CD4-positive, alpha-beta T cell (primary cell): ENCODE data around the gene MAP3K4. TPM values are rescaled to one million over a fixed set of nuclear protein-coding genes. Genes with fewer than 3 reads are reported as not detected.

Source experiments
- ATAC-seq: fragments of 200-7000 bp; cut with Tn5 transposase; one replicate; pipeline ENCODE4 v1.10.0; 2022; ENCODE audit warnings: mild to moderate bottlenecking; ENCODE audit not compliant: poor library complexity
- CTCF ChIA-PET: fragments of 350-600 bp; sonication (Branson Sonifier 250); formaldehyde crosslinking; loops from one replicate; lab custom pipeline; 2021; ENCODE audit warnings: antibody characterized with exemption, inconsistent platforms; lab: Charles Lee
- POLR2A ChIA-PET: fragments of 350-600 bp; sonication (Branson Sonifier 250); formaldehyde crosslinking; loops from one replicate; lab custom pipeline; 2021; ENCODE audit warnings: antibody characterized with exemption, inconsistent platforms; lab: Charles Lee
- DNase-seq, 14 experiments: peaks; one replicate each; pipeline ENCODE4 v3.0.0-alpha.2; 2013 to 2020; ENCODE audit warnings: mixed read lengths in 2 of 14
- H3K27ac ChIP-seq, 2 donors: one replicate each; pipeline versions ENCODE4 v1.5.1 to v1.7.0; 2013; ENCODE audit warnings: low read length in 2 of 2, low read depth in 1 of 2, mild to moderate bottlenecking in 1 of 2
- H3K27me3 ChIP-seq, 2 experiments: 1 replicate in 1 of 2; 2 replicates in 1 of 2; pipeline versions ENCODE4 v1.6.1 to v1.7.0; 2013; ENCODE audit warnings: low read length in 2 of 2, control low read depth in 1 of 2, mild to moderate bottlenecking in 1 of 2, moderate library complexity in 1 of 2; ENCODE audit not compliant: insufficient read depth in 2 of 2, control insufficient read depth in 1 of 2
- H3K36me3 ChIP-seq: one replicate; pipeline ENCODE4 v1.6.1; 2013; ENCODE audit warnings: low read length, control low read depth; ENCODE audit not compliant: insufficient read depth
- H3K4me1 ChIP-seq: one replicate; pipeline ENCODE4 v1.6.1; 2013; ENCODE audit warnings: low read length, control low read depth; ENCODE audit not compliant: insufficient read depth
- H3K4me3 ChIP-seq: one replicate; pipeline ENCODE4 v1.5.1; 2013; ENCODE audit warnings: mild to moderate bottlenecking, low read length, moderate library complexity
- H3K9me3 ChIP-seq, 2 experiments: 1 replicate in 1 of 2; 2 replicates in 1 of 2; pipeline versions ENCODE4 v1.6.1 to v1.7.0; 2013; ENCODE audit warnings: low read length in 2 of 2, mild to moderate bottlenecking in 2 of 2, control low read depth in 1 of 2, moderate library complexity in 1 of 2; ENCODE audit not compliant: control insufficient read depth in 1 of 2, insufficient read depth in 1 of 2
- H3K27ac Mint-ChIP-seq: one replicate; pipeline ENCODE4 v1.8.0; 2020; ENCODE audit warnings: mixed read lengths
- H3K27me3 Mint-ChIP-seq: one replicate; pipeline ENCODE4 v1.8.0; 2021; ENCODE audit warnings: mixed read lengths
- H3K36me3 Mint-ChIP-seq: one replicate; pipeline ENCODE4 v1.8.0; 2021; ENCODE audit warnings: low read depth, mixed read lengths
- H3K4me1 Mint-ChIP-seq: one replicate; pipeline ENCODE4 v1.8.0; 2021; ENCODE audit warnings: low read depth, mixed read lengths
- H3K4me3 Mint-ChIP-seq: one replicate; pipeline ENCODE4 v1.8.0; 2020; ENCODE audit warnings: mild to moderate bottlenecking, mixed read lengths
- H3K9me3 Mint-ChIP-seq: one replicate; pipeline ENCODE4 v1.8.0; 2020; ENCODE audit warnings: mixed read lengths
- CTCF ChIP-seq: fragments of 200-600 bp; IDR thresholded peaks from one replicate; pipeline ENCODE4 v1.8.0; 2022; ENCODE audit warnings: antibody characterized with exemption, mild to moderate bottlenecking
- intact Hi-C, 2 experiments: fragments of 100-400 bp; cut with DNase I in 1 of 2; cut with micrococcal nuclease in 1 of 2; formaldehyde crosslinking; loops; one replicate each; pipeline versions ENCODE4 v1.15.1 to v1.9.0; 2023 to 2025; cut with DNase I, micrococcal nuclease
- total RNA-seq, 174 experiments: library from RNA in 2 of 174; stranded (reverse) in 2 of 174; gene quantifications; one replicate each; pipeline ENCODE4 v1.2.3 and lab custom pipeline; 2021 to 2026

Gene MAP3K4
- total RNA-seq, 2 experiments from 2014 or later, result 75.5 to 80.3 TPM

DNA sequence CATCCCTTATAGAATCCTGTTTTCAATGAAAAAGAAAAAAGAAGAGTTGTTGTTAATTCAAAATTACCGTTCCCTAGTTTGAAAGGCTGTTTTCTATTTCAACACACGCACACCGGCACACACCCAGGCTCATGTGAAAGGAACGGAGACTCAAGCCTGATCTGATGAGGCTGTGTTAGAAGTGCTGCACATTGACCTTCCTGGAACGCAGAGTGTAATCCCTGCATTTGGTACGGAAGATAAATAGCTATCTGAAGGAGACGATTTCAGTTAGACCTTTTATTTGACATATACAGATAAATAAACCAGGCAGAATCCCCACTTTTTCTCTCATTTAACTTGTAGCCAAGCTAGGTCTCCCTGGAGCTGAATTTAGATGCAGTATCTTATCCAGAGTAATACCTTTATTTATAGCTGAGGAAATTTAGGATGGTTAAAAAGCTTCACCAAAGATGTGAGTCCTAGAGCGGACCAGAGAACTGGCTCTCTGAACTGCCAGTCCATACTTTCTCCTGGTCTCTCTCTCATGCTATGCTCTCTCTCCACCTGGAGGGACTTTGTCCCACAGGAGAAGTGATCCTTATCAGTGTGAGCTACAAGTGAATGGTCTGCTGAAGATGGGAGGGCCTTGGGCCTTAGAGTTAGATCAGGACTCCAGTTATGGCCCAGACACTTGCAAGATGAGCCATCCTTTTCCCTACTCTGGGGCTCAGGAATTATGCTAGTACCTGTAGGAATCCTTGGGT is 30.6 kb downstream of the MAP3K4 start:
- Histone ChIP-seq H3K4me3 (no peak overlapping the region), H3K4me1 (peaks cover 4% of the 10 kb centered on the region), H3K27ac (no peak overlapping the region), H3K36me3 (peaks cover 3% of the 10 kb centered on the region), H3K27me3 (no peaks in the 10 kb centered on the region), H3K9me3 (no peaks in the 10 kb centered on the region)
- no peak for ATAC-seq
- ChIA-PET CTCF (interaction anchor here (1.8 kb wide), 1 partner anchor 10 kb away, joined by 3 read pairs; no protein-coding TSS in a partner anchor), POLR2A (interaction anchor here (0.6 kb wide), 1 partner anchor 17 kb away, joined by 3 read pairs; no protein-coding TSS in a partner anchor)
- no peaks in the 10 kb centered on the region for H3K9me3 Mint-ChIP-seq
- DNase-seq, result no peak
- H3K27ac Mint-ChIP-seq, result no peak overlapping the region
- no peaks in the 10 kb centered on the region for H3K27me3 Mint-ChIP-seq
- H3K4me1 Mint-ChIP-seq, result peaks cover 63% of the 10 kb centered on the region
- intact Hi-C loops, result no loop called here
- peaks cover 43% of the 10 kb centered on the region for H3K36me3 Mint-ChIP-seq
- H3K4me3 Mint-ChIP-seq, result no peak overlapping the region
- no peak for TF ChIP-seq CTCF

DNA sequence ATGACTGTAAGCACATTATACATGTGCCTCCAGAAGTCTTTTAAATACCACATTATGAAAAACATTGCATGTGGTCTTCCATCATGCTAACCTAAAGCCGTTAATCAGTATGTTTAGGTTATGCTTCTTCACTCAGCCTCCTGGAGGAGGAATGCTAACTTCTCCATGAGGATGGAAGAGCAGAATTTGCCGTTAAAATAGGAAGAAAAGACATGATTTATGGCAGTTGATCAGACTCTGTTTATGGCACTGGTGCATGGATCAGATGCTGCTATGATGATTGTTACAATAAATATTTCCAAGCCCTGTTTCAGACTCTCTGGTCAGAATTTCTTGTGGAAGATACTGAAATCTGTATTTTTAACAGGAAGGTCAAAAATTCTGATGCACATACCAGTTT is 31.7 kb downstream of the MAP3K4 start:
- no peaks in the 10 kb centered on the region for H3K27me3 Mint-ChIP-seq
- ChIA-PET POLR2A (no interaction called here), CTCF (interaction anchor here (1.8 kb wide), 1 partner anchor 11 kb away, joined by 3 read pairs; no protein-coding TSS in a partner anchor)
- ATAC-seq (no peak), DNase-seq (no peak)
- no peak overlapping the region for H3K4me3 ChIP-seq
- H3K36me3 Mint-ChIP-seq, result peaks cover 43% of the 10 kb centered on the region
- H3K9me3 ChIP-seq, result no peaks in the 10 kb centered on the region
- no peaks in the 10 kb centered on the region for H3K9me3 Mint-ChIP-seq
- H3K36me3 ChIP-seq, result peaks cover 3% of the 10 kb centered on the region
- peaks cover 8% of the 10 kb centered on the region for H3K4me1 ChIP-seq
- H3K4me1 Mint-ChIP-seq, result peaks cover 69% of the 10 kb centered on the region
- H3K27me3 ChIP-seq, result no peaks in the 10 kb centered on the region
- no peak overlapping the region for H3K27ac Mint-ChIP-seq
- no peak overlapping the region for H3K4me3 Mint-ChIP-seq
- no peak for TF ChIP-seq CTCF
- no peak overlapping the region for H3K27ac ChIP-seq
- intact Hi-C loops, result no loop called here

GRCh38 chr6:161024364-161024920 is 32.9 kb downstream of the MAP3K4 start:
- no peak for TF ChIP-seq CTCF
- H3K27me3 Mint-ChIP-seq, result no peaks in the 10 kb centered on the region
- H3K36me3 Mint-ChIP-seq, result peaks cover 43% of the 10 kb centered on the region
- Histone ChIP-seq H3K27me3 (no peaks in the 10 kb centered on the region), H3K9me3 (no peaks in the 10 kb centered on the region), H3K4me1 (peaks cover 5% of the 10 kb centered on the region), H3K4me3 (no peak overlapping the region), H3K36me3 (peaks cover 3% of the 10 kb centered on the region), H3K27ac (no peak overlapping the region)
- CTCF ChIA-PET, result no interaction called here
- peak in 1 of 14 experiments; percentile 36 for DNase-seq
- no peak for ATAC-seq
- intact Hi-C loops, result no loop called here
- no peaks in the 10 kb centered on the region for H3K9me3 Mint-ChIP-seq
- H3K27ac Mint-ChIP-seq, result no peak overlapping the region
- peaks cover 69% of the 10 kb centered on the region for H3K4me1 Mint-ChIP-seq
- POLR2A ChIA-PET, result no interaction called here
- no peak overlapping the region for H3K4me3 Mint-ChIP-seq
